ENCODE results near the gene PRX.

DNA sequence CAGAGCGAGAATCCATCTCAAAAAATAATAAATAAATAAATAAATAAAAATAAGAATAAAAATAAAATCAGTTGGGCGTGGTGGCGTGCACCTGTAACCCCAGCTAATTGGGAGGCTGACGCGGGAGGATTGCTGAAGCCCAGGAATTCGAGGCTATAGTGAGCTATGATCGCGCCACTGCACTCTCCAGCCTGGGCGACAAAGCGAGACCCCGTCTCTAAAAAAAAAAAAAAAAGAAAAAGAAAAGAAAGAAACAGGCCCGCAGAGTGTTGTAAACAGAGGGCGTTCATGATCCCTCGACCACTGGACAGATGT lies 7.2 kb upstream of the PRX start:
- TF ChIP-seq ZNF143 (CRISPR knock-in tag; IDR thresholded peaks at IDR 0.05) (no peak), CTCF (CRISPR knock-in tag; IDR thresholded peaks at IDR 0.05) (no peak)

Data from HepG2 (cell line).